GM18951 (cell line): ENCODE results near the gene ACBD6.

Experiments used
- POLR2A ChIP-seq: IDR thresholded peaks from 4 replicates; pipeline ENCODE4 v1.6.1; 2011; ENCODE audit warnings: mild to moderate bottlenecking; ENCODE audit not compliant: insufficient read length, insufficient read depth; ENCODE audit errors: extremely low read depth
- in situ Hi-C: fragments of 300-500 bp; cut with MboI; formaldehyde crosslinking; loops from one replicate; pipeline ENCODE4 v1.12.0; 2022; ENCODE audit warnings: low sequenced_read_pairs, mixed read lengths, inconsistent platforms; ENCODE audit not compliant: unreplicated experiment

The ACBD6 gene

GRCh38 chr1:180265871-180266270, 236.5 kb downstream of the ACBD6 start:
- in situ Hi-C loops: no loop called here
- TF ChIP-seq POLR2A: no peak

GRCh38 chr1:180265201-180265600, 237.2 kb downstream of the ACBD6 start:
- no peak for TF ChIP-seq POLR2A
- in situ Hi-C loops: no loop called here

GRCh38 chr1:180264595-180264994, 237.8 kb downstream of the ACBD6 start:
- in situ Hi-C loops: no loop called here
- TF ChIP-seq POLR2A: no peak

- in situ Hi-C loops: no loop called here
- no peak for TF ChIP-seq POLR2A
Observed at GRCh38 chr1:180262628-180263488, 239.5 kb downstream of the ACBD6 start.

- in situ Hi-C loops: no loop called here
- no peak for TF ChIP-seq POLR2A
Observed at GRCh38 chr1:180261524-180262155, 240.7 kb downstream of the ACBD6 start.

GRCh38 chr1:180261030-180261429, 241.3 kb downstream of the ACBD6 start:
- TF ChIP-seq POLR2A: no peak
- in situ Hi-C loops: no loop called here

- in situ Hi-C loops: no loop called here
- no peak for TF ChIP-seq POLR2A
Observed at GRCh38 chr1:180260541-180260940, 241.8 kb downstream of the ACBD6 start.

GRCh38 chr1:180259431-180260338, 242.7 kb downstream of the ACBD6 start:
- TF ChIP-seq POLR2A: no peak
- in situ Hi-C loops: loop anchor here (5.0 kb wide), 1 partner anchor 213 kb away; no protein-coding TSS in a partner anchor

GRCh38 chr1:180258935-180259334, 243.4 kb downstream of the ACBD6 start:
- in situ Hi-C loops: loop anchor here (5.0 kb wide), 1 partner anchor 213 kb away; no protein-coding TSS in a partner anchor

GRCh38 chr1:180258290-180258689, 244.1 kb downstream of the ACBD6 start:
- in situ Hi-C loops: loop anchor here (5.0 kb wide), 1 partner anchor 214 kb away; no protein-coding TSS in a partner anchor
- no peak for TF ChIP-seq POLR2A

More at GRCh38 chr1:180258935-180259334, 243.4 kb downstream of the ACBD6 start:
- TF ChIP-seq POLR2A: no peak

GRCh38 chr1:180257486-180257885, 244.9 kb downstream of the ACBD6 start:
- no peak for TF ChIP-seq POLR2A
- in situ Hi-C loops: loop anchor here (5.0 kb wide), 1 partner anchor 215 kb away; no protein-coding TSS in a partner anchor

- in situ Hi-C loops: loop anchor here (5.0 kb wide), 1 partner anchor 215 kb away; no protein-coding TSS in a partner anchor
- TF ChIP-seq POLR2A: no peak
Observed at GRCh38 chr1:180257028-180257386, 245.4 kb downstream of the ACBD6 start.
